Liver (tissue), 9 donors: ENCODE data around the gene WDR26. TPM values are rescaled to one million over a fixed set of nuclear protein-coding genes. Genes with fewer than 3 reads are reported as not detected.

Experiments used
- DNase-seq: peaks from one replicate; pipeline ENCODE4 v3.0.0-alpha.2; 2017; ENCODE audit warnings: low spot score
- H3K27ac ChIP-seq, 2 donors: one replicate each; pipeline ENCODE4 v1.7.0; 2013; ENCODE audit warnings: inconsistent platforms in 2 of 2, low read length in 2 of 2, control low read depth in 1 of 2, low read depth in 1 of 2, mild to moderate bottlenecking in 1 of 2
- H3K27me3 ChIP-seq, 4 donors: one replicate each; pipeline versions ENCODE4 v1.6.1 to v1.7.0; 2013; ENCODE audit warnings: low read length in 3 of 4, inconsistent platforms in 1 of 4, mild to moderate bottlenecking in 1 of 4, moderate library complexity in 1 of 4; ENCODE audit not compliant: control insufficient read depth in 4 of 4, insufficient read depth in 4 of 4
- H3K36me3 ChIP-seq, 4 donors: one replicate each; pipeline versions ENCODE4 v1.6.1 to v1.7.0; 2013; ENCODE audit warnings: low read length in 3 of 4, mild to moderate bottlenecking in 3 of 4, low read depth in 1 of 4, moderate library complexity in 1 of 4; ENCODE audit not compliant: control insufficient read depth in 4 of 4, insufficient read depth in 3 of 4
- H3K4me1 ChIP-seq, 4 donors: one replicate each; pipeline versions ENCODE4 v1.6.1 to v1.7.0; 2013; ENCODE audit warnings: low read length in 3 of 4, mild to moderate bottlenecking in 3 of 4, moderate library complexity in 1 of 4; ENCODE audit not compliant: control insufficient read depth in 4 of 4, insufficient read depth in 4 of 4
- H3K4me3 ChIP-seq, 3 donors: one replicate each; pipeline versions ENCODE4 v1.6.1 to v1.7.0; 2013; ENCODE audit warnings: low read length in 3 of 3, control low read depth in 1 of 3, low read depth in 1 of 3, mild to moderate bottlenecking in 1 of 3
- H3K9ac ChIP-seq, 2 donors: one replicate each; pipeline ENCODE4 v1.7.0; 2013; ENCODE audit warnings: low read length in 2 of 2, mild to moderate bottlenecking in 2 of 2, moderate library complexity in 2 of 2, control low read depth in 1 of 2, low read depth in 1 of 2
- H3K9me3 ChIP-seq, 4 donors: one replicate each; pipeline versions ENCODE4 v1.6.1 to v1.7.0; 2013; ENCODE audit warnings: low read length in 3 of 4; ENCODE audit not compliant: control insufficient read depth in 4 of 4
- ATF3 ChIP-seq: IDR thresholded peaks from 2 replicates; pipeline ENCODE4 v1.6.1; 2016; ENCODE audit warnings: antibody characterized with exemption
- CTCF ChIP-seq: fragments of 150-350 bp; IDR thresholded peaks from 2 replicates; pipeline ENCODE4 v1.5.1; 2017; ENCODE audit warnings: improper control_type of control experiment, low read depth, low read length; ENCODE audit not compliant: missing input control
- EGR1 ChIP-seq, 2 donors: IDR thresholded peaks; 2 replicates each; pipeline ENCODE4 v1.6.1; 2016 to 2018; ENCODE audit warnings: antibody characterized with exemption in 2 of 2, low read depth in 2 of 2
- FOXA1 ChIP-seq: IDR thresholded peaks from 2 replicates; pipeline ENCODE4 v1.6.1; 2016; ENCODE audit warnings: antibody characterized with exemption
- FOXA2 ChIP-seq: IDR thresholded peaks from 2 replicates; pipeline ENCODE4 v1.6.1; 2016; ENCODE audit warnings: antibody characterized with exemption
- GABPA ChIP-seq, 2 donors: IDR thresholded peaks in 1 of 2; conservative IDR thresholded peaks in 1 of 2; 2 replicates each; pipeline ENCODE4 v1.6.1; 2016; ENCODE audit warnings: antibody characterized with exemption in 2 of 2, mild to moderate bottlenecking in 1 of 2, moderate library complexity in 1 of 2
- HNF4A ChIP-seq, 2 donors: conservative IDR thresholded peaks; 2 replicates each; pipeline ENCODE4 v1.6.1; 2016; ENCODE audit warnings: antibody characterized with exemption in 2 of 2, mild to moderate bottlenecking in 2 of 2
- HNF4G ChIP-seq: IDR thresholded peaks from 2 replicates; pipeline ENCODE4 v1.6.1; 2016; ENCODE audit warnings: antibody characterized with exemption
- JUND ChIP-seq, 2 donors: IDR thresholded peaks; 2 replicates each; pipeline ENCODE4 v1.6.1; 2016; ENCODE audit warnings: antibody characterized with exemption in 2 of 2
- MAX ChIP-seq: IDR thresholded peaks from 2 replicates; pipeline ENCODE4 v1.6.1; 2016; ENCODE audit warnings: antibody characterized with exemption
- NR2F2 ChIP-seq: IDR thresholded peaks from 2 replicates; pipeline ENCODE4 v1.6.1; 2016; ENCODE audit warnings: antibody characterized with exemption
- RAD21 ChIP-seq, 2 donors: IDR thresholded peaks; 2 replicates each; pipeline ENCODE4 v1.6.1; 2016; ENCODE audit warnings: antibody characterized with exemption in 2 of 2, mild to moderate bottlenecking in 2 of 2
- REST ChIP-seq: IDR thresholded peaks from 2 replicates; pipeline ENCODE4 v1.6.1; 2016; ENCODE audit warnings: antibody characterized with exemption, mild to moderate bottlenecking
- RXRA ChIP-seq, 2 donors: IDR thresholded peaks; 2 replicates each; pipeline ENCODE4 v1.6.1; 2017 to 2018; ENCODE audit warnings: antibody characterized with exemption in 2 of 2, mild to moderate bottlenecking in 1 of 2
- SP1 ChIP-seq: IDR thresholded peaks from 2 replicates; pipeline ENCODE4 v1.6.1; 2018; ENCODE audit warnings: antibody characterized with exemption, mild to moderate bottlenecking
- TAF1 ChIP-seq: conservative IDR thresholded peaks from 2 replicates; pipeline ENCODE4 v1.6.1; 2016; ENCODE audit warnings: antibody characterized with exemption, mild to moderate bottlenecking
- YY1 ChIP-seq: IDR thresholded peaks from 2 replicates; pipeline ENCODE4 v1.6.1; 2016; ENCODE audit warnings: antibody characterized with exemption, mild to moderate bottlenecking
- ZBTB33 ChIP-seq: IDR thresholded peaks from 2 replicates; pipeline ENCODE4 v1.6.1; 2016; ENCODE audit warnings: antibody characterized with exemption
- WGBS: extraction: QIAGEN DNeasy Blood & Tissue Kit; methylation state at CpG from one replicate; pipeline ENCODE4 v1.1.7; 2013; 5-methylcytosine and 5-hydroxymethylcytosine counted together
- polyA plus RNA-seq, 2 donors: library from polyadenylated mRNA; stranded (reverse) in 1 of 2; unstranded in 1 of 2; fragments of 200-250 nt in 1 of 2; fragments of >200 nt in 1 of 2; fragmentation: Nextera tagmentation in 1 of 2; extraction: Ambion mirVana in 1 of 2; gene quantifications; one replicate each; pipeline versions ENCODE4 v1.2.1 to v1.2.3, GENCODE V29; 2013 to 2015
- total RNA-seq, 2 donors: library from RNA; depleted of rRNA; stranded (reverse); fragments of >200 nt; gene quantifications; one replicate each; pipeline ENCODE4 v1.2.3, GENCODE V29; 2014
- donor health status: healthy.
- donor health status: healthy.
- donor health status: healthy.
- donor health status: healthy.
- donor health status: healthy.

WDR26 gene
- total and polyA plus RNA-seq, 4 donors = 9.4 to 119 (median 34.9) TPM

- no peak for DNase-seq
- Histone ChIP-seq H3K9me3 (no peaks in the 10 kb centered on the region), H3K4me1 (peaks cover 2 to 14% (median 6%) of the 10 kb centered on the region in 4 donors), H3K4me3 (no peak overlapping the region), H3K36me3 (no peaks in the 10 kb centered on the region), H3K27me3 (no peaks in the 10 kb centered on the region), H3K9ac (no peak overlapping the region), H3K27ac (peak overlapping the region in 1 of 2 donors; percentile 21)
- whole genome bisulfite sequencing = 64% methylated on average over 2 of the region's 2 CpGs
- TF ChIP-seq GABPA (IDR thresholded peaks at IDR 0.05 in 1 of 2, conservative IDR thresholded peaks at IDR 0.05 in 1 of 2) (no peak), FOXA1 (no peak), HNF4G (no peak), TAF1 (no peak), ATF3 (no peak), YY1 (no peak), FOXA2 (no peak), MAX (no peak), JUND (IDR thresholded peaks at IDR 0.05) (no peak), ZBTB33 (no peak), RXRA (IDR thresholded peaks at IDR 0.05) (no peak), HNF4A (conservative IDR thresholded peaks at IDR 0.05) (no peak), SP1 (no peak), EGR1 (IDR thresholded peaks at IDR 0.05; ENCODE audit: low read depth in 2 of 2) (no peak), NR2F2 (no peak), CTCF (no peak), RAD21 (IDR thresholded peaks at IDR 0.05) (no peak)
These were observed 24.4 kb upstream of the WDR26 start for GRCh38 chr1:224458996-224459395.

- H3K9ac ChIP-seq = no peak overlapping the region
- no peak overlapping the region for H3K27ac ChIP-seq
- H3K27me3 ChIP-seq = no peaks in the 10 kb centered on the region
- no peaks in the 10 kb centered on the region for H3K36me3 ChIP-seq
- H3K4me1 ChIP-seq = peaks cover 2 to 14% (median 6%) of the 10 kb centered on the region in 4 donors
- DNase-seq = no peak
- no peak overlapping the region for H3K4me3 ChIP-seq
- TF ChIP-seq JUND (IDR thresholded peaks at IDR 0.05) (no peak), RXRA (IDR thresholded peaks at IDR 0.05) (no peak), TAF1 (no peak), FOXA1 (no peak), ATF3 (no peak), MAX (no peak), RAD21 (IDR thresholded peaks at IDR 0.05) (no peak), HNF4G (no peak), NR2F2 (no peak), SP1 (no peak), FOXA2 (no peak), REST (no peak), HNF4A (conservative IDR thresholded peaks at IDR 0.05) (no peak), CTCF (no peak), ZBTB33 (no peak), YY1 (no peak)
- H3K9me3 ChIP-seq = no peaks in the 10 kb centered on the region
- WGBS = 95% methylated on average over 4 of the region's 4 CpGs
These were observed 23.7 kb upstream of the WDR26 start for GRCh38 chr1:224458296-224458695.
